Stimulated activated memory B cell treated with anti-CD40 and anti-IgM and Interleukin-4, amounts not matched to agents 10 μg/mL and 1 μg/mL and 100 μg/mL, for 72 hours (primary cell): ENCODE data around the gene HTR7.
"Not testable (repeated sequence)": the region's sequence is repeated elsewhere in the genome, so short reads cannot be mapped to it uniquely, and the experiment has no call there.

Experiments
- ATAC-seq: fragments of 150-1000 bp; cut with Tn5 transposase; 2 replicates; pipeline ENCODE4 v1.10.0; 2021
- H3K27ac Mint-ChIP-seq: one replicate; pipeline ENCODE4 v1.8.0; 2022; ENCODE audit warnings: mild to moderate bottlenecking, mixed read lengths
- H3K27me3 Mint-ChIP-seq: one replicate; pipeline ENCODE4 v1.8.0; 2022; ENCODE audit warnings: mixed read lengths
- H3K36me3 Mint-ChIP-seq: one replicate; pipeline ENCODE4 v1.8.0; 2022; ENCODE audit warnings: mixed read lengths
- H3K4me1 Mint-ChIP-seq: one replicate; pipeline ENCODE4 v1.8.0; 2022; ENCODE audit warnings: mixed read lengths
- H3K4me3 Mint-ChIP-seq: one replicate; pipeline ENCODE4 v1.8.0; 2022; ENCODE audit warnings: mild to moderate bottlenecking, moderate library complexity, mixed read lengths
- H3K9me3 Mint-ChIP-seq: one replicate; pipeline ENCODE4 v1.8.0; 2022; ENCODE audit warnings: mixed read lengths

The HTR7 gene

DNA sequence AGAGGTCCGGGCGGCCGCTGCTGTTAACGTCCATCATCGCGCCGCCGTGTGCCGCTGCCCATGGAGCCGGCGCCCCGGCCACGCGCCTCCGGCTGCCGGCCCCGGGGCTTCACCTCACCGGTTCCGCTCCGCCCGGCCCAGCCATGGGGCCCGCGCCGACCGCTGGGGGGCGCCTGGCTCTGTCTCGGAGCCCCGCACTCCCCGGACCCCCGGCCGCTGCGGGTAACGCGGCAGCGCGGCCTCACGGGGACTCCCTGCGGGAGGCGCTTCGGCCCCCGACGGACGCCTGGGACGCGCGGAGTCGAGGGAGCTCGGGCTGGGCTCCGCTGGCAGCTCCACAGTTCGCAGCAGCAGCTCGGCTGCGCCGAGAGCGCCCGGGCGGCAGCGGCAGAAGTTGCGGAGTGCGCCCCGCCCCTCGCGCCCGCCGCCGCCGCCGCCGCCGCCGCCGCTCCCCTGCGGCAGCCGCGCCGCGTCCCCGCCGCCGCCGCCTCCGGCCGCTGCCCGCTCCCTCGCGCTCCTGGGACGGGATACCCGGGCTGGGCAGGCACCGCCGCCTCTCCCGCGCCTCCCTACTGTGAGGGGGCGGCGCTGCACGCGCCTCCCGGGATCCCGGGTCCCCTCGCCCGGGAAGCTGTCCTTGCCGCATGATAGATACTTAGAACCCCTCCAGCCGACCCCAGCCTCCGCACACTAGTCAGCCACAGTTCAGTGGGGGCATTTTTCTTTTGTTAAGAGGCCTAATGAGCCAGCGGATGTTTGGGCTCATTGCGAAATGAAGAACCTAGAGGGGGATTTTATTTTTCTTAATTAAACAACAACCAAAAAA, at the start of gene HTR7:
Gene HTR7 (minus strand): TSS at position 405 of the 826 bp plus-strand sequence. CDS start 368 bp downstream, at position 37.
- Mint-ChIP-seq H3K27me3 (peaks cover 16% of the 10 kb centered on the region), H3K4me3 (peak within 1 kb of the TSS; percentile 93), H3K27ac (peak within 1 kb of the TSS; percentile 85), H3K4me1 (peaks cover 12% of the 10 kb centered on the region), H3K9me3 (no peaks in the 10 kb centered on the region), H3K36me3 (no peaks in the 10 kb centered on the region)
- ATAC-seq: peak; percentile 88

GRCh38 chr10:90906596-90906995, 48.8 kb upstream of the HTR7 start:
- no peaks in the 10 kb centered on the region for H3K27me3 Mint-ChIP-seq
- peaks cover 48% of the 10 kb centered on the region for H3K36me3 Mint-ChIP-seq
- no peak for ATAC-seq
- no peak overlapping the region for H3K27ac Mint-ChIP-seq
- H3K4me1 Mint-ChIP-seq: peaks cover 16% of the 10 kb centered on the region
- H3K4me3 Mint-ChIP-seq: no peak overlapping the region
- peaks cover 2% of the 10 kb centered on the region for H3K9me3 Mint-ChIP-seq

DNA sequence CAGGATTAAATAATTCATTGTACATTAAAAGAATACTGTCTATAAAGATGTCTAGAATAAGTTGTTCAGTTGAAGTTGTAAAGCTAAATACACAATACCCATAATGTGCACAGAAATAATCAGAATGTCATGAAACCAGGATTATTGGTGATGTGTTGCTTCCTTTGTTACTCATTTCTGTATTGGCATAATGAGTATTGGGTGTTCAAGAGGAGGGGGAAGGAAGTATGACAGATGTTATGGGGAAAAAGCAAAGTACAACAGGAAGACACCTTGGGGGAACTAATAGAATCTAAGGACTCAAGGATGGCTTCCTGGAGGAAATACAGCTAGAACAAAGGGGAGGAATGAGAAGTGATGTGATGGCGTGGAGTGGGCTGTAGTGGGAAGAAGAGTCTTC, 48.1 kb upstream of the HTR7 start:
- H3K4me3 Mint-ChIP-seq: no peak overlapping the region

DNA sequence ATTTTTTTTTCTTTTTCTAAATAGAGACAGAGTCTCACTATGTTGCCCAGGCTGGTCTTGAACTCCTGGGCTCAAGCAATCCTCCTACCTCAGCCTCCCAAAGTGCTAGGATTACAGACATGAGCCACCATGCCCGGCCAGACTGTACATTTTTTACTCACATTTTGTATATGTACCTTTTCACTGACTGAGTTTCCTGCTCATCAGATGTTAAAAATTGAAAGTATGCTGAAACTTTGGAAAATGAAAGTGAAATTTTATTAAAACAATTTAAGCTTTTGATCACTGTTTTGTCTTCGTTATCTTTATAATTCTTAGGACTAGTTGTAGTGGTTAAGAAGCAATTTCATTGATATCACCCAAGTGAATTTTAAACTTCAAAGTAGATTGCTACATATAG, 39.1 kb upstream of the HTR7 start:
- H3K27ac Mint-ChIP-seq, H3K27me3 Mint-ChIP-seq, H3K9me3 Mint-ChIP-seq, H3K4me1 Mint-ChIP-seq, ATAC-seq, H3K4me3 Mint-ChIP-seq: not testable (repeated sequence)
- H3K36me3 Mint-ChIP-seq: peaks cover 66% of the 10 kb centered on the region

More for the DNA sequence above, 48.1 kb upstream of the HTR7 start:
- Mint-ChIP-seq H3K36me3 (peaks cover 55% of the 10 kb centered on the region), H3K9me3 (peaks cover 2% of the 10 kb centered on the region), H3K27me3 (no peaks in the 10 kb centered on the region), H3K4me1 (peaks cover 14% of the 10 kb centered on the region), H3K27ac (peak overlapping the region; percentile 1)
- ATAC-seq: no peak

- Mint-ChIP-seq H3K4me3 (no peak overlapping the region), H3K27me3 (no peaks in the 10 kb centered on the region), H3K27ac (no peak overlapping the region), H3K36me3 (peaks cover 75% of the 10 kb centered on the region), H3K9me3 (no peaks in the 10 kb centered on the region), H3K4me1 (no peaks in the 10 kb centered on the region)
- no peak for ATAC-seq
Measured at GRCh38 chr10:90893190-90893589, 35.4 kb upstream of the HTR7 start.

DNA sequence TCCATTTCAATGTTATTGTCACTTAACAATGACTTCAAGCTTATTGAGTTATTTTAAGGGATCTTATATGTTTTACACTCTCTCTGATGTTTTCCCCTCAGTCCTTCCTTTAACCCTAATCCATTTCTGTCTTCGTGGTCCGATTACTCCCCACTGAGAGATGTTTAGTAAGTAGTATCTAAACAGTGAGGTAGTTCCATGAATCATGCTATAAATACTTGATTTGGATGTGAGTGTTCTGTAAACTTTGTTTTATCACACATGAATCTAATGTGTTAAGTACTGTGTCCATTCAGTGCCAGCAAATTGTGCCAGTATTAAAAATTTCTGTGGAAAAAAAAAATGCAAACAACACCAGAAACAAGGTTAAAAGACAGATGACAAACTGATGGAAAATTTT, 32.5 kb upstream of the HTR7 start:
- Mint-ChIP-seq H3K9me3 (no peaks in the 10 kb centered on the region), H3K27me3 (no peaks in the 10 kb centered on the region), H3K27ac (no peak overlapping the region), H3K4me3 (no peak overlapping the region), H3K36me3 (peaks cover 82% of the 10 kb centered on the region), H3K4me1 (no peaks in the 10 kb centered on the region)
- no peak for ATAC-seq

- Mint-ChIP-seq H3K36me3 (peaks cover 84% of the 10 kb centered on the region), H3K4me3 (no peak overlapping the region), H3K4me1 (no peaks in the 10 kb centered on the region), H3K9me3 (no peaks in the 10 kb centered on the region), H3K27me3 (no peaks in the 10 kb centered on the region), H3K27ac (no peak overlapping the region)
- no peak for ATAC-seq
Measured at GRCh38 chr10:90889636-90890035, 31.8 kb upstream of the HTR7 start.

DNA sequence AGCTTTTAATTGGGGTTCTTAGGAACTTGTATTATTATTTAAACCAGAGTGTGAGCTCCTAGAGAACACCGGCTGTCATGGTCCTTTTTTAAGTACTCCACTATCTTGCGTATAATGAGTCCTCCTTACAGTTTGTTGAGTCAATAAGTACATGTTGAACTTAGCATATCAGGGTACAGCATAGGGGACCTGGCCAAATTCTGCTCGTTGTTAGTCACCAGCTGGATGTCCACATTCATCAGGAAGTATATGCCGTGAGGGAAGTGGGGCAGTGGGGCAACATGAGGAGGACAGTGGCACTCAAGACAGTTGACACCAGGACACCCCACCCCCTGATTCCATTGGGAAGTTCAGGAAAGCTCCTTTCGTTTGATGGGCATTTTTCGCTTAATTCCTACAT, 30.5 kb upstream of the HTR7 start:
- H3K27ac Mint-ChIP-seq: peak overlapping the region; percentile 32
- H3K4me1 Mint-ChIP-seq: no peaks in the 10 kb centered on the region
- H3K27me3 Mint-ChIP-seq: no peaks in the 10 kb centered on the region
- H3K36me3 Mint-ChIP-seq: peaks cover 84% of the 10 kb centered on the region
- ATAC-seq: no peak
- no peaks in the 10 kb centered on the region for H3K9me3 Mint-ChIP-seq
- H3K4me3 Mint-ChIP-seq: no peak overlapping the region

GRCh38 chr10:90887555-90887954, 29.7 kb upstream of the HTR7 start:
- ATAC-seq: no peak
- H3K36me3 Mint-ChIP-seq: peaks cover 75% of the 10 kb centered on the region
- H3K27me3 Mint-ChIP-seq: no peaks in the 10 kb centered on the region
- no peak overlapping the region for H3K4me3 Mint-ChIP-seq
- no peaks in the 10 kb centered on the region for H3K4me1 Mint-ChIP-seq
- H3K9me3 Mint-ChIP-seq: no peaks in the 10 kb centered on the region
- no peak overlapping the region for H3K27ac Mint-ChIP-seq

GRCh38 chr10:90885176-90885575, 27.3 kb upstream of the HTR7 start:
- no peaks in the 10 kb centered on the region for H3K4me1 Mint-ChIP-seq
- no peak for ATAC-seq
- H3K4me3 Mint-ChIP-seq: no peak overlapping the region
- no peak overlapping the region for H3K27ac Mint-ChIP-seq
- no peaks in the 10 kb centered on the region for H3K27me3 Mint-ChIP-seq
- H3K9me3 Mint-ChIP-seq: no peaks in the 10 kb centered on the region
- peaks cover 57% of the 10 kb centered on the region for H3K36me3 Mint-ChIP-seq

GRCh38 chr10:90884431-90884830, 26.6 kb upstream of the HTR7 start:
- H3K4me3 Mint-ChIP-seq: no peak overlapping the region
- no peaks in the 10 kb centered on the region for H3K4me1 Mint-ChIP-seq
- H3K36me3 Mint-ChIP-seq: peaks cover 52% of the 10 kb centered on the region
- no peak overlapping the region for H3K27ac Mint-ChIP-seq
- no peak for ATAC-seq
- H3K27me3 Mint-ChIP-seq: no peaks in the 10 kb centered on the region
- no peaks in the 10 kb centered on the region for H3K9me3 Mint-ChIP-seq

- H3K27me3 Mint-ChIP-seq, H3K4me1 Mint-ChIP-seq, H3K27ac Mint-ChIP-seq, H3K9me3 Mint-ChIP-seq, H3K4me3 Mint-ChIP-seq, ATAC-seq: not testable (repeated sequence)
- peaks cover 50% of the 10 kb centered on the region for H3K36me3 Mint-ChIP-seq
Measured at GRCh38 chr10:90880059-90880719, 22.4 kb upstream of the HTR7 start.

- no peak overlapping the region for H3K4me3 Mint-ChIP-seq
Measured at GRCh38 chr10:90879062-90879461, 21.2 kb upstream of the HTR7 start.

DNA sequence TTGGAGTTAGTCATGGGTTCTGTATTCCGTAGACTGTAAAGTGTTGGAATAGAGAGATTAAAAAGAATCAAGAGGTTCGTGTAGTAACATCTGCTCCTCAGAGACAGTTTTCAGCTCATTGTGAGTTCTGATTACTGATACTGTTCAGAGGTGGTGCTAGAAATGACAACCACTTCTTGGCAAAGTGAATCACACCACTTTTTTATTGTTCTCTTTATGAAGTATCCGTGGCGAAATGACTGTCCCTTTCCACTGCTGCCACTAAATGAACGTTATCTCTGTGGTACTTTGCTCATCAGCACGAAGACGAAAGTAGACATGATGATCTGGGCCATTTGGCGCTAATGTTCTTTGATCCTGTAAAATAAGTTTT, 14.8 kb upstream of the HTR7 start:
- Mint-ChIP-seq H3K27ac (peak overlapping the region; percentile 91), H3K4me3 (peak overlapping the region; percentile 97), H3K9me3 (peaks cover 4% of the 10 kb centered on the region), H3K36me3 (peaks cover 18% of the 10 kb centered on the region), H3K4me1 (peaks cover 25% of the 10 kb centered on the region), H3K27me3 (peaks cover 9% of the 10 kb centered on the region)
- ATAC-seq: no peak

More at GRCh38 chr10:90879062-90879461, 21.2 kb upstream of the HTR7 start:
- H3K4me1 Mint-ChIP-seq: peaks cover 5% of the 10 kb centered on the region
- no peak for ATAC-seq
- H3K36me3 Mint-ChIP-seq: peaks cover 40% of the 10 kb centered on the region
- no peak overlapping the region for H3K27ac Mint-ChIP-seq
- no peaks in the 10 kb centered on the region for H3K9me3 Mint-ChIP-seq
- no peaks in the 10 kb centered on the region for H3K27me3 Mint-ChIP-seq

DNA sequence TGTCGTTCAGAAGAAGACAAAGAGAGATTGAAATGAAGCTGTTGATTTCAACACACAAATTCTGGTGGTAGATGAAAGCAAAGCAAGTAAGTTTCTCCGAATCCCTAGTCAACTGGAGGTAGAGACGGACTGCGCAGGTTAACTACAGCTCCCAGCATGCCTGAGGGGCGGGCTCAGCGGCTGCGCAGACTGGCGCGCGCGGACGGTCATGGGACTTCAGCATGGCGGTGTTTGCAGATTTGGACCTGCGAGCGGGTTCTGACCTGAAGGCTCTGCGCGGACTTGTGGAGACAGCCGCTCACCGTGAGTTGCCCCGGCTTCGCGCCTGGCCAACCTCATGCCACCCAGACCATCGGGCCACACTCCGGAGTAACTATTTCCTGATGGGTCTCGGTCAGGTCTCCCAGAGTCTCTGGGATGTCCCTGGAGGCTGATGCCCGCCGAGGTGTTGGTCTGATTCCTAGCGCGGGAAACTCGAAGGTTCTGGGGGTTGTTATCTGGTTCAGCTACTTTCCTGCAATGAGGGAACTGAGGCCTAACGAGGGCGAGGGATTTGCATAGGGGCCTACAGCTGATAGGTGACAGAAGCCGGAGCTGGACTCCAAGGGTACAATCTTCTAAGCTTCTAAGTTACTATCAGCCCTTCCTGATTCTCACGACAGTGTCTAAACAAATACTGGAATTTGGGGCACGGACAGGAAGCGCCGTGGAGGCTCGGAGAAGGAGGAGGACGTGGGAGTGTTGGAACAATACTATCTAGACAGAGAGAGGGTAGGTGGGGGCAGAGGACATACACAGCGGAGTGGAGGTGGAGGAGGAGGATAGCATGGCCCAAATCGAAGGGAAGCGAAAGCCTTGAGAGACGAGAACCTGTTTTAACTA, 14.2 kb upstream of the HTR7 start, which contains the start of gene RPP30:
Gene RPP30 (plus strand): TSS at position 209 of the 882 bp plus-strand sequence. CDS start 13 bp downstream, at position 222.
- Mint-ChIP-seq H3K27ac (peak within 1 kb of the TSS; percentile 91), H3K36me3 (peaks cover 11% of the 10 kb centered on the region), H3K4me1 (peaks cover 25% of the 10 kb centered on the region), H3K9me3 (peaks cover 4% of the 10 kb centered on the region), H3K27me3 (peaks cover 9% of the 10 kb centered on the region), H3K4me3 (peak within 1 kb of the TSS; percentile 97)
- peak; percentile 99 for ATAC-seq
